ENCODE data around the gene ITPRID1. TPM values are rescaled to one million over a fixed set of nuclear protein-coding genes. Genes with fewer than 3 reads are reported as not detected.
A peak's percentile ranks its signal among the peaks of the same experiment; 100 is the strongest.

The ITPRID1 gene
- total RNA-seq, 1 donor from 2014 or later: not detected

DNA sequence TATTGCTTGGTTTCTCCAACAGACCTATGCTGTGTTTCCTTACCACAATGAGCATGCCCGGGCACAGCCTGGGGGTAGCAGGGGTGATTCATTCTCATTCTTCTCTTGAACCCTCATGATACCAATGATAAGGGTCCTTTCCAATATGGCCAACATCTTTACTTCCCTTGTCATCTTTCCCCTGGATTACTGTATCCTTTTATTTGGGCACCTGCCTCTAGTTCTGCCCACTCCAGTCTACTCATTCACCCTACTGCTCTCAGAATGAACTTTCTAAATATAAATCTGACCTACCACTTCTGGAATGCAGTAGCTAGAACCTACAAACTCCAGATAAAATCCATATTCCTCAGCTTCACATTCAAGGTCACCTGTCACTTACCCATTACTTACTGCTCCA, 26.4 kb upstream of the ITPRID1 start:
- no peak for DNase-seq
- intact Hi-C loops (cut with micrococcal nuclease): no loop called here
- no peak overlapping the region for H3K4me3 ChIP-seq
- H3K9me3 ChIP-seq (replicated peaks): no peaks in the 10 kb centered on the region
- TF ChIP-seq, protein P1, sequence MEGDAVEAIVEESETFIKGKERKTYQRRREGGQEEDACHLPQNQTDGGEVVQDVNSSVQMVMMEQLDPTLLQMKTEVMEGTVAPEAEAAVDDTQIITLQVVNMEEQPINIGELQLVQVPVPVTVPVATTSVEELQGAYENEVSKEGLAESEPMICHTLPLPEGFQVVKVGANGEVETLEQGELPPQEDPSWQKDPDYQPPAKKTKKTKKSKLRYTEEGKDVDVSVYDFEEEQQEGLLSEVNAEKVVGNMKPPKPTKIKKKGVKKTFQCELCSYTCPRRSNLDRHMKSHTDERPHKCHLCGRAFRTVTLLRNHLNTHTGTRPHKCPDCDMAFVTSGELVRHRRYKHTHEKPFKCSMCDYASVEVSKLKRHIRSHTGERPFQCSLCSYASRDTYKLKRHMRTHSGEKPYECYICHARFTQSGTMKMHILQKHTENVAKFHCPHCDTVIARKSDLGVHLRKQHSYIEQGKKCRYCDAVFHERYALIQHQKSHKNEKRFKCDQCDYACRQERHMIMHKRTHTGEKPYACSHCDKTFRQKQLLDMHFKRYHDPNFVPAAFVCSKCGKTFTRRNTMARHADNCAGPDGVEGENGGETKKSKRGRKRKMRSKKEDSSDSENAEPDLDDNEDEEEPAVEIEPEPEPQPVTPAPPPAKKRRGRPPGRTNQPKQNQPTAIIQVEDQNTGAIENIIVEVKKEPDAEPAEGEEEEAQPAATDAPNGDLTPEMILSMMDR (IDR thresholded peaks at IDR 0.05; ENCODE audit: borderline replicate concordance): no peak
- no peaks in the 10 kb centered on the region for H3K36me3 ChIP-seq
- H3K4me1 ChIP-seq: no peaks in the 10 kb centered on the region
- H3K27ac ChIP-seq (replicated peaks): no peak overlapping the region
- H3K27me3 ChIP-seq (ENCODE audit: low read depth): peaks cover 51% of the 10 kb centered on the region

DNA sequence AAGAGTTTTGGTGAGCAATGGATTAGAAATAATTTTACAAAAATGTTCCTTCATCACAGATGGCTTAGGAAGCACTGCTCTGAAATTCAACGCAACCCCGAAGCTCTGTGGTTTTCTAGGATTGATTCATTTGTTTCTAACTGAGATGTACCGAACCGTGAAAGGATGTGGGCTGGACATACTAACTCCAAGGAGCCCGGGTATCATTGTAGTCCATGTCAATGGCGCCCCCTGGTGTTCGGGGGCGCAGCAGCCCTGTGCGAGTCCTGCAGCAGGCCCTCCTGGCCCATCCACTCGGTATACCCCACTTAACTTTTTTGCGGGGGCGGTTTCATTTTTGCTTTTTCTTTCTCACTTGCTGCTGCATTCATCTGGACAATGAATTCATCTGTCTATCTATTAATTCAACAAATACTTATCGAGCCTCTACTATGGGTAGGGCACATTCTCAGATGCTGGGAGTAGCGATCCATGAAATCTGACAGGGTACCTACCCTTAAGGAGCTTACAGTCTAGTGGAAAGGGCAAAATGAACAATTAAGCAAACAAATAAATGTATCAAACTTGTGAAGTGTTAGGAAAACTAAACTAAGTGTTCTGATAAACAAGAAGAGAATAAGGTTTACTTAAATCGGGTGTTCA, 25.2 kb upstream of the ITPRID1 start:
- H3K9me3 ChIP-seq (replicated peaks): no peaks in the 10 kb centered on the region
- H3K4me1 ChIP-seq: no peaks in the 10 kb centered on the region
- no peak overlapping the region for H3K4me3 ChIP-seq
- peaks cover 56% of the 10 kb centered on the region for H3K27me3 ChIP-seq (ENCODE audit: low read depth)
- intact Hi-C loops (cut with micrococcal nuclease): no loop called here
- no peaks in the 10 kb centered on the region for H3K36me3 ChIP-seq
- TF ChIP-seq, protein P1 (IDR thresholded peaks at IDR 0.05; ENCODE audit: borderline replicate concordance): peak; percentile 63
- DNase-seq: peak; percentile 18
- no peak overlapping the region for H3K27ac ChIP-seq (replicated peaks)

DNA sequence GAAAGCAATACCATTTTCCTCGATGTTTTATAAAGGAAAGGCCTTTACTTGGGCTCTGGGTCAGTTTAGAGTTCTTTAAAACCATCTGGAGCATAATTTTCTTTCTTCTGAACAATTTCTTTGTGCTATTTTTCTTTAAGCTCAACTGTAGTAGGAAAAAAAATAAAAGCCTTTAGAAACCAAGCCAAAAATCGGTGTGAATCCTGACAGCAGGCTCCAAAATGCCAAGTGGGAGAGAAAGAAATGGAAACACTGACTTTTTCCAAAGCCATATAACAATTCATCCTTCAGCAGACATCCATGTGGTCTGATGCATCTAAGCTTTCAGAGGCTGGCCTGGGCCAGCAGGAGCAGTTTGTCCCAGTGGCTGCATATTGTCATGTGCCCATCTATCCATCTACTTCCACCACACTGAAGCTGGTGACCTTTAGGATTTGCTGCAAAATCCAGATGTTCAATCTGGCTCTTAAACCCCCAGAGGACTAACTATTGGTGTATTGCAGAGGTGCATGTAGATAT, 23.0 kb upstream of the ITPRID1 start:
- Histone ChIP-seq H3K9me3 (replicated peaks) (no peaks in the 10 kb centered on the region), H3K27me3 (ENCODE audit: low read depth) (peaks cover 53% of the 10 kb centered on the region), H3K27ac (replicated peaks) (no peak overlapping the region), H3K36me3 (no peaks in the 10 kb centered on the region), H3K4me3 (no peak overlapping the region), H3K4me1 (no peaks in the 10 kb centered on the region)
- TF ChIP-seq, protein P1 (IDR thresholded peaks at IDR 0.05; ENCODE audit: borderline replicate concordance): no peak
- intact Hi-C loops (cut with micrococcal nuclease): no loop called here
- no peak for DNase-seq

DNA sequence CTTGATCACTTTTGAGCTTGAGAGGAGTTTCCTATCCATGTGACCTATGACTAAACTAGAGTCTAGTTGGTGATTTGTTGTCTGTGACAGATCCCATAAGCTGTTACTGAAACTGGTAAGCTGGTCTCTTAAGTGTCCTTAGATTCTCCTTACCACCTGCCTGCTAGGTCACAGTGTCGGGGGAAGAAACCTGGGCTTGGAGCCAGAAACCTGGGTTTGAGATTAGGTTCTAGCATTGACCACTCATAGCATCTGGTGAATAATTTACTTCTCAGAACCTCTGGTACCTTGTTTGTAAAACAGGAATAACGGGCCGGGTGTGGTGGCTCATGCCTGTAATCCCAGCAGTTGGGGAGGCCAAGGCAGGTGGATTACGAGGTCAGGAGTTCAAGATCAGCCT, 21.8 kb upstream of the ITPRID1 start:
- Histone ChIP-seq H3K36me3 (no peaks in the 10 kb centered on the region), H3K4me3 (no peak overlapping the region), H3K27ac (replicated peaks) (no peak overlapping the region), H3K27me3 (ENCODE audit: low read depth) (peaks cover 50% of the 10 kb centered on the region), H3K4me1 (no peaks in the 10 kb centered on the region), H3K9me3 (replicated peaks) (no peaks in the 10 kb centered on the region)
- no peak for DNase-seq
- intact Hi-C loops (cut with micrococcal nuclease): no loop called here
- TF ChIP-seq, protein P1 (IDR thresholded peaks at IDR 0.05; ENCODE audit: borderline replicate concordance): no peak

DNA sequence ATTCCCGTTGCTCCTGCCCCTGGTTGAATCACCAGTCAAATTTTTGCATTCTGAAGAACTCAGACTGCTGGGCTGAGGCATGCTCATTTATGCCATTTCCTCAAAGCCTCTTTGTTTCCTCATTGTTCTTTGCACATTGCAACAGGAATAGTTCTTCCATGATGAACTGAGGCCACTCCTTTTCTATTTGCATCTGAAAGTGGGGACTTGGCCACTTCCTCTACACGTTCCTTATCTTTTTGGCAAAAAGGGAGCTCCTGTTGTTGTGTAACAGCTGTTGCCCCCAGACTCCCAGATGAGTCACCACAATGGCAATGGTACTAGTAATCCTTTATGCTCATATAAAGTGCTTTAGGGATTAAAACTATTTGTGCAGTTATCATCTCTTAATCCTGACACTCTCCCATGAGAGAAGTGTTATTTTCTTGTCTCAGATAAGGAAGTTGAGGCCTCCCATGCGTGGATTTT, 20.1 kb upstream of the ITPRID1 start:
- intact Hi-C loops (cut with micrococcal nuclease): no loop called here
- H3K36me3 ChIP-seq: no peaks in the 10 kb centered on the region
- no peak for DNase-seq
- no peaks in the 10 kb centered on the region for H3K4me1 ChIP-seq
- H3K4me3 ChIP-seq: no peak overlapping the region
- peaks cover 51% of the 10 kb centered on the region for H3K27me3 ChIP-seq (ENCODE audit: low read depth)
- H3K27ac ChIP-seq (replicated peaks): no peak overlapping the region
- TF ChIP-seq, protein P1 (IDR thresholded peaks at IDR 0.05; ENCODE audit: borderline replicate concordance): no peak
- H3K9me3 ChIP-seq (replicated peaks): no peaks in the 10 kb centered on the region
